Fibroblast of skin of scalp (primary cell): ENCODE data around the gene FRMD3.
A peak's percentile ranks its signal among the peaks of the same experiment; 100 is the strongest.
"Not testable (repeated sequence)": the region's sequence is repeated elsewhere in the genome, so short reads cannot be mapped to it uniquely, and the experiment has no call there.

Experiments
- DNase-seq: peaks from one replicate; pipeline ENCODE4 v3.0.0-alpha.2; 2013

The FRMD3 gene

GRCh38 chr9:83521411-83521810 lies 16.8 kb downstream of the FRMD3 start:
- no peak for DNase-seq

GRCh38 chr9:83521011-83521410 lies 17.2 kb downstream of the FRMD3 start:
- DNase-seq: no peak

- peak; percentile 45 for DNase-seq
These were observed 17.9 kb downstream of the FRMD3 start for GRCh38 chr9:83520292-83520691.

GRCh38 chr9:83517980-83518379 lies 20.2 kb downstream of the FRMD3 start:
- not testable (repeated sequence) for DNase-seq

- no peak for DNase-seq
These were observed 23.4 kb downstream of the FRMD3 start for GRCh38 chr9:83514767-83515166.

- DNase-seq: no peak
These were observed 25.6 kb downstream of the FRMD3 start for GRCh38 chr9:83512621-83513020.

GRCh38 chr9:83511051-83511450 lies 27.1 kb downstream of the FRMD3 start:
- DNase-seq: no peak

- peak; percentile 97 for DNase-seq
These were observed 28.8 kb downstream of the FRMD3 start for GRCh38 chr9:83509402-83509801.

GRCh38 chr9:83508067-83508466 lies 30.1 kb downstream of the FRMD3 start:
- DNase-seq: peak; percentile 35

- no peak for DNase-seq
These were observed 32.9 kb downstream of the FRMD3 start for GRCh38 chr9:83505282-83505681.

GRCh38 chr9:83503866-83504265 lies 34.3 kb downstream of the FRMD3 start:
- no peak for DNase-seq

- DNase-seq: no peak
These were observed 36.6 kb downstream of the FRMD3 start for GRCh38 chr9:83501565-83501964.

- DNase-seq: no peak
These were observed 40.8 kb downstream of the FRMD3 start for GRCh38 chr9:83497441-83497840.

GRCh38 chr9:83491995-83492394 lies 46.2 kb downstream of the FRMD3 start:
- DNase-seq: no peak

GRCh38 chr9:83491413-83491812 lies 46.8 kb downstream of the FRMD3 start:
- DNase-seq: no peak

GRCh38 chr9:83489961-83490360 lies 48.2 kb downstream of the FRMD3 start:
- DNase-seq: no peak

- no peak for DNase-seq
These were observed 53.2 kb downstream of the FRMD3 start for GRCh38 chr9:83484990-83485389.

GRCh38 chr9:83483223-83483622 lies 55.0 kb downstream of the FRMD3 start:
- DNase-seq: no peak

- DNase-seq: no peak
These were observed 58.4 kb downstream of the FRMD3 start for GRCh38 chr9:83479765-83480164.

GRCh38 chr9:83477571-83477970 lies 60.6 kb downstream of the FRMD3 start:
- DNase-seq: peak; percentile 41

GRCh38 chr9:83477120-83477519 lies 61.1 kb downstream of the FRMD3 start:
- DNase-seq: no peak

- no peak for DNase-seq
These were observed 61.7 kb downstream of the FRMD3 start for GRCh38 chr9:83476513-83476912.

GRCh38 chr9:83475741-83476140 lies 62.5 kb downstream of the FRMD3 start:
- no peak for DNase-seq

GRCh38 chr9:83474631-83475030 lies 63.6 kb downstream of the FRMD3 start:
- DNase-seq: no peak

- DNase-seq: no peak
These were observed 64.7 kb downstream of the FRMD3 start for GRCh38 chr9:83473488-83473971.

- DNase-seq: no peak
These were observed 65.4 kb downstream of the FRMD3 start for GRCh38 chr9:83472764-83473163.
